Measurements from ENCODE around the gene UTP4.

Gene UTP4

DNA sequence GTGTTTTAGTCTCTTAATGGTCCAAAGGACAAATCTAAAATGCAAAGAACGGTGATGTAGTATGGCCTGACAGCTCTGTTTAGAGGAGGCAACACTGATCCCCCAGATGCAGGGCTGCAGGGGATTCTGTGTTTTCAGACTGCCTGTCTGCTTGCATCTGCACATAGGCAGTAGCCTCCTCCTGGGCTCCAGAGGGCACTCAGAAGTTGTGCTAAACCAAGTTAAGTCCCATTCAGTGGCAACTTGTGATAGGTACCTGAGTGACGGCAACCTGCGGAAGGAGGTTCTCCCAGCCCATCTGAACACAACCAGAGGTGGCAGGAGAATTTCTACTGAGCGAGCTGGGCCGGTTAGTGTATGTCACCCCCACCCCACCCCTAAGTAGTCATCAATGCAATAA is 17.1 kb upstream of the UTP4 start:
- no peak overlapping the region for H3K4me3 ChIP-seq (ENCODE audit: low read depth, low read length)
- DNase-seq (ENCODE audit: low read depth): no peak
- in situ Hi-C loops (cut with HindIII; ENCODE audit: low sequenced_read_pairs): loop anchor here (5.0 kb wide), 1 partner anchor 213 kb away; no protein-coding TSS in a partner anchor
- TF ChIP-seq, protein P1, sequence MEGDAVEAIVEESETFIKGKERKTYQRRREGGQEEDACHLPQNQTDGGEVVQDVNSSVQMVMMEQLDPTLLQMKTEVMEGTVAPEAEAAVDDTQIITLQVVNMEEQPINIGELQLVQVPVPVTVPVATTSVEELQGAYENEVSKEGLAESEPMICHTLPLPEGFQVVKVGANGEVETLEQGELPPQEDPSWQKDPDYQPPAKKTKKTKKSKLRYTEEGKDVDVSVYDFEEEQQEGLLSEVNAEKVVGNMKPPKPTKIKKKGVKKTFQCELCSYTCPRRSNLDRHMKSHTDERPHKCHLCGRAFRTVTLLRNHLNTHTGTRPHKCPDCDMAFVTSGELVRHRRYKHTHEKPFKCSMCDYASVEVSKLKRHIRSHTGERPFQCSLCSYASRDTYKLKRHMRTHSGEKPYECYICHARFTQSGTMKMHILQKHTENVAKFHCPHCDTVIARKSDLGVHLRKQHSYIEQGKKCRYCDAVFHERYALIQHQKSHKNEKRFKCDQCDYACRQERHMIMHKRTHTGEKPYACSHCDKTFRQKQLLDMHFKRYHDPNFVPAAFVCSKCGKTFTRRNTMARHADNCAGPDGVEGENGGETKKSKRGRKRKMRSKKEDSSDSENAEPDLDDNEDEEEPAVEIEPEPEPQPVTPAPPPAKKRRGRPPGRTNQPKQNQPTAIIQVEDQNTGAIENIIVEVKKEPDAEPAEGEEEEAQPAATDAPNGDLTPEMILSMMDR (IDR thresholded peaks at IDR 0.05; ENCODE audit: low read depth, low read length, missing control alignments): no peak

DNA sequence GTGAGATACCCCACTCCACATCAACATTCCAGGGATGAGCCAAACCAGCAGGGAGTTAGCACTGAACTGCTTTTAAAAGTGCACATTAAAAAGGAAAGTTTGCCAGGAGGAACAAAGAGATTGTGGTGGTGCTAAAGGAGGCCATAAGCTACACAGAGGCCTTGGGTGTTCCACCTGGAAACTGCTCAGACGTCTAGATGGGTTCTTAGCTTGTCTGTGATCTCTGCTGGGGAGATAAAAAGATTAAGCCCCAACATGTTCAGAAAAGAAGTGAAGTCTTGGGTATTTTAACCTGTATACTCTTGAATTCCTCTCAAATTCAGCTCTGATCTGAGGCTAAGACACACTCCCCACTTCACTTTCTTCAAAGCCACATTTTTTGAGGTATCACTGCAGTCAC is 16.6 kb upstream of the UTP4 start:
- in situ Hi-C loops (cut with HindIII; ENCODE audit: low sequenced_read_pairs): loop anchor here (5.0 kb wide), 1 partner anchor 214 kb away; no protein-coding TSS in a partner anchor
- no peak for DNase-seq (ENCODE audit: low read depth)
- TF ChIP-seq, protein P1 (IDR thresholded peaks at IDR 0.05; ENCODE audit: low read depth, low read length, missing control alignments): no peak
- H3K4me3 ChIP-seq (ENCODE audit: low read depth, low read length): no peak overlapping the region

DNA sequence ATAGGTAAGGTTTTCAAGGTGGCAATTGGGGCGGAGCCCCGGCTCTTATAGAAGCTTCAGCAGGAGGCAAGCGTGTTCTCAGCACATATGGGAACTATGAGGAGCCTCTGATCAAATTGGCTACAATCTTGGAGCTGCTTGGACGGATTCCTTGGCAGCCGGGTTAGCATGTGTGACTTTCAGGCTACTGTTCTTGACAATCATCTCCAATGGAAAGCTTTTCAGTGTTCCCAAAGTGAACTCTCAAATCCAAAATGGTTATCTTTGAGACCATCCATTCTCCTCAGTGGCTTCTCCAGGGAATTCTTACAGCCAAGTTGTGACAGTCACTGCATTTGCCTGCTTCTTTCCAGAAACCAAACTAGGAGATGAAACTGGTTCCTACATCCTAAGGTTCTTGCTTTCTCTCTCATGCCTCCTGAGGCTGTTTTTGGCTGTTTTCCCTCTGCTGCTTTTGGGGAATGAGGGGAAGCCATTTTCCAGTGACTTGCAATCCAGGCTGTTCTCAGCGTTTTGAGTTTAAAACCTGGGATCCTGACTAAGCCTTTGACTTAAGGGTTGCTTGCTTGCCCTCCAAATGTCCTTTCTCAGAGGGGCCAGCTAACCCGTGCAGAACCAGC is 16.1 kb upstream of the UTP4 start:
- TF ChIP-seq, protein P1 (IDR thresholded peaks at IDR 0.05; ENCODE audit: low read depth, low read length, missing control alignments): no peak
- DNase-seq (ENCODE audit: low read depth): no peak
- in situ Hi-C loops (cut with HindIII; ENCODE audit: low sequenced_read_pairs): loop anchor here (5.0 kb wide), 1 partner anchor 214 kb away; no protein-coding TSS in a partner anchor
- H3K4me3 ChIP-seq (ENCODE audit: low read depth, low read length): no peak overlapping the region

DNA sequence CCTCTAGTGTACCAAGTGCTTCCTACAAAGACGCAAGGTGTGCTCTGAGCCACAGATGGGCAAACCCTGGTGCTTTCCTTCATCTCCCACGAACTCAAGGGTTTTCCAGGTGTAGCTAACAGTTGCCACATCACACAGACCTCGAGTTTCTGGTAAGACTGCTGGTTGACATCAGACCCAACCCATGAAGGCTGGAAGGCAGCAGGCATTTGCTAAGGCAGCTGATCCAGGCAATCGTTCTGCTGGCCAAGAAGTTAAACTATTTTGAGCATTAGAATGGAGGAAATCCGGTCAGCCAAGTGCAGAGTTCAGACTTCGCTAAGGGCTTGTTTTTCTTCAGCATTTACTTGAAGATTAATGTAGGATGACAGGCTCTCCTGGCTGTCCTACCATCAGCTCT is 15.5 kb upstream of the UTP4 start:
- TF ChIP-seq, protein P1 (IDR thresholded peaks at IDR 0.05; ENCODE audit: low read depth, low read length, missing control alignments): no peak
- H3K4me3 ChIP-seq (ENCODE audit: low read depth, low read length): no peak overlapping the region
- no peak for DNase-seq (ENCODE audit: low read depth)
- in situ Hi-C loops (cut with HindIII; ENCODE audit: low sequenced_read_pairs): loop anchor here (5.0 kb wide), 1 partner anchor 215 kb away; no protein-coding TSS in a partner anchor

DNA sequence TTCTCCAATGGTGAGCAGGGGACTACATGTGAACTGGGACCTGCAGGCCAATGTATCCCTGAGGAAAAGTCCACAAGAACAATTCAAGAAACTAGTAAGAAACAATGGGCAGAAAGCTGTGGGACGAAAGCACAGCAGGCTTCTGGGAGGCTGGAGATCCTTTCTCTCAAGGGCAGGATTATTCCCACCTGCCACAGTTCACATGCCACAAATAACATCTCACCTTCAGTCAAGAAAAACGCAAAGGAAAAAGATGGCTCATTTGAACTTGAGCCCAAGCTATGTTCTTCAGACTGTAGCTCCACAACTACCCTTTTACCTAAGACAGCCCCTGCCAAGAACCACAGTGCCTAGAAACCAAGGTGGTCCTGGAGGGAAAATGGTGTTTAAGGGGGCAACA is 14.0 kb upstream of the UTP4 start:
- in situ Hi-C loops (cut with HindIII; ENCODE audit: low sequenced_read_pairs): loop anchor here (5.0 kb wide), 1 partner anchor 216 kb away; no protein-coding TSS in a partner anchor
- no peak for DNase-seq (ENCODE audit: low read depth)
- H3K4me3 ChIP-seq (ENCODE audit: low read depth, low read length): no peak overlapping the region
- TF ChIP-seq, protein P1 (IDR thresholded peaks at IDR 0.05; ENCODE audit: low read depth, low read length, missing control alignments): no peak

DNA sequence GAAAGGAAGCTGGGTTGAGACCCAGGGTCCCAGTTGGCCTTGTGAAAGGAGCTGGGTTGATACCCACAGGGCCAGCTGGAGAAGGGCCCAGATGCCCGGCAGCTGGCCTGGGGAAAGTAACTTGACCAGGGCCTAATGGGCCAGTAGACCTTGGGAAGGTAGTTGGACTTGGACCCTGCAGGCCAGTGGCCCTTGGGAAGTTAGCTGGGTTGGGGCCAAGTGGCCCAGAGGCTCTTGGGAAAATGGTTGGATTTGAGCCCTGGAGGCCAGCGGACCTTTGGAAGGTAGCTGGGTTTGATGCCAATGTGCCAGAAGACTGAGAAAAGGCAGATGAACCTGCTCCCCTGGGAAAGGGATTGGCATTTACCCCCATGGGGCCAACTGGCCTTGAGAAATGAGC is 13.5 kb upstream of the UTP4 start:
- TF ChIP-seq, protein P1 (IDR thresholded peaks at IDR 0.05; ENCODE audit: low read depth, low read length, missing control alignments): no peak
- no peak for DNase-seq (ENCODE audit: low read depth)
- in situ Hi-C loops (cut with HindIII; ENCODE audit: low sequenced_read_pairs): loop anchor here (5.0 kb wide), 1 partner anchor 217 kb away; no protein-coding TSS in a partner anchor
- H3K4me3 ChIP-seq (ENCODE audit: low read depth, low read length): no peak overlapping the region
